HG03442 (cell line): ENCODE data around the gene PAX2.

Experiments
- ATAC-seq: cut with Tn5 transposase; IDR thresholded peaks from one replicate; pipeline ENCODE4 v1.9.1; 2021; ENCODE audit warnings: mild to moderate bottlenecking, moderate library complexity; ENCODE audit not compliant: unreplicated experiment

The PAX2 gene

GRCh38 chr10:100737355-100738054 lies 7.9 kb upstream of the PAX2 start:
- ATAC-seq: no peak

GRCh38 chr10:100738055-100738827 lies 7.1 kb upstream of the PAX2 start:
- ATAC-seq: no peak

- no peak for ATAC-seq
Observed at GRCh38 chr10:100739517-100740368, 5.6 kb upstream of the PAX2 start.

GRCh38 chr10:100740476-100741377 lies 4.7 kb upstream of the PAX2 start:
- ATAC-seq: no peak

GRCh38 chr10:100741378-100742075 lies 3.9 kb upstream of the PAX2 start:
- no peak for ATAC-seq

GRCh38 chr10:100742076-100742771 lies 3.2 kb upstream of the PAX2 start:
- ATAC-seq: no peak

- ATAC-seq: no peak
Observed at GRCh38 chr10:100742936-100743335, 2.4 kb upstream of the PAX2 start.

GRCh38 chr10:100743626-100744135 lies 1.7 kb upstream of the PAX2 start:
- no peak for ATAC-seq

- no peak for ATAC-seq
Observed at GRCh38 chr10:100744136-100744986, 1.0 kb upstream of the PAX2 start.

GRCh38 chr10:100745882-100746783 lies 751 bp downstream of the PAX2 start:
- no peak for ATAC-seq

GRCh38 chr10:100746784-100747455 lies 1.5 kb downstream of the PAX2 start:
- no peak for ATAC-seq

- no peak for ATAC-seq
Observed at GRCh38 chr10:100747456-100748230, 2.3 kb downstream of the PAX2 start.

GRCh38 chr10:100748231-100749058 lies 3.1 kb downstream of the PAX2 start:
- ATAC-seq: no peak

GRCh38 chr10:100749059-100749308 lies 3.6 kb downstream of the PAX2 start:
- no peak for ATAC-seq
